ENCODE results near the gene PDE8B.

The PDE8B gene

DNA sequence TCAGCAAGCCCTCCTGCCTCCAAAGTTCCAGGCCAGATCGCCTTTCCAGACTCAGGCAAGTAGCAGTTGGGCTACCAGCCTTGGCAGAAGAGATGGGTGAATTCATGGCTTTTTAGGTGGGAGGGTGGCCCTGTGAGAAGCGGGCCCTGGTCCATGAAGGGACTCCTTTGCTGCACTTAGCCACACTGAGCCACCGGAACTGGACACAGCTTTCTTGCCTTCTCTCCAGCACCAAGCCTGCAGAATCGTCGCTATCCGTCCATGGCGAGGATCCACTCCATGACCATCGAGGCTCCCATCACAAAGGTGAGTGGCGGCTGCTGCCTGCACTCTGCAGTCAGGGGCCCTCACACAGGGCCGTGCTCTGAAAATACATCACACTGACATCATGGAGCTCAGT is 196.7 kb downstream of the PDE8B start:
- Mint-ChIP-seq H3K27ac (no peak overlapping the region), H3K9me3 (no peaks in the 10 kb centered on the region), H3K27me3 (peaks cover 16% of the 10 kb centered on the region), H3K4me3 (no peak overlapping the region), H3K4me1 (ENCODE audit: low read depth) (no peaks in the 10 kb centered on the region), H3K36me3 (ENCODE audit: low read depth) (no peaks in the 10 kb centered on the region)
- DNase-seq, result no peak

GRCh38 chr5:77409870-77410621 is 199.6 kb downstream of the PDE8B start:
- peaks cover 21% of the 10 kb centered on the region for H3K27me3 Mint-ChIP-seq
- H3K27ac Mint-ChIP-seq, result no peak overlapping the region
- no peaks in the 10 kb centered on the region for H3K36me3 Mint-ChIP-seq (ENCODE audit: low read depth)
- H3K9me3 Mint-ChIP-seq, result no peaks in the 10 kb centered on the region
- no peak for DNase-seq
- no peaks in the 10 kb centered on the region for H3K4me1 Mint-ChIP-seq (ENCODE audit: low read depth)
- H3K4me3 Mint-ChIP-seq, result no peak overlapping the region

DNA sequence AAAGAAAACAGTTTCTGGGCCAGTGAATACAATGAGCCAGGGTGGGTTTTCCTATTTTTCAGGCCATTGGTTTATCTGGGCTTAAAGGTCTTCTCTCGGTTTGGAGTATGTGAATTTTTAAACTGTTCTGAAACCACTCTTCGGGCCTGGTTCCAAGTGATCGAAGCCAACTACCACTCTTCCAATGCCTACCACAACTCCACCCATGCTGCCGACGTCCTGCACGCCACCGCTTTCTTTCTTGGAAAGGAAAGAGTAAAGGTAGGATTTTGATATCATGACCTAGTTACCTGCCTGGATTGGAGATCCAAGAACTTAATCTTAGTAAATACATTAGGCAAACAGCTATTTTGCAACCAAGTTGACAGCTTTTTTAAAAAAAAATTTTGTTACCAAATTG is 202.6 kb downstream of the PDE8B start:
- H3K27me3 Mint-ChIP-seq, result peaks cover 30% of the 10 kb centered on the region
- H3K9me3 Mint-ChIP-seq, result no peaks in the 10 kb centered on the region
- H3K27ac Mint-ChIP-seq, result no peak overlapping the region
- no peaks in the 10 kb centered on the region for H3K36me3 Mint-ChIP-seq (ENCODE audit: low read depth)
- H3K4me1 Mint-ChIP-seq (ENCODE audit: low read depth), result no peaks in the 10 kb centered on the region
- DNase-seq, result no peak
- H3K4me3 Mint-ChIP-seq, result no peak overlapping the region

DNA sequence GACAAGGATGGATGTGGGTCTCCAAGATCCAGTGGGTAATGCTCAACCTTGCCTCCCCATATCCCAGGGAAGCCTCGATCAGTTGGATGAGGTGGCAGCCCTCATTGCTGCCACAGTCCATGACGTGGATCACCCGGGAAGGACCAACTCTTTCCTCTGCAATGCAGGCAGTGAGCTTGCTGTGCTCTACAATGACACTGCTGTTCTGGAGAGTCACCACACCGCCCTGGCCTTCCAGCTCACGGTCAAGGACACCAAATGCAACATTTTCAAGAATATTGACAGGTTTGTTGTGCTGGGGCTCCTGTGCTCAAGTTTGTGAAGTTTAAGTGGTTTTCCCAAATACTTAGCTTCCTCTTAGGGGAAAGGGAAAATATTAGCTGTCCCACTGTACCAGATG is 207.7 kb downstream of the PDE8B start:
- H3K4me3 Mint-ChIP-seq, result no peak overlapping the region
- H3K9me3 Mint-ChIP-seq, result peaks cover 2% of the 10 kb centered on the region
- no peak overlapping the region for H3K27ac Mint-ChIP-seq
- peaks cover 33% of the 10 kb centered on the region for H3K27me3 Mint-ChIP-seq
- no peak for DNase-seq
- no peaks in the 10 kb centered on the region for H3K4me1 Mint-ChIP-seq (ENCODE audit: low read depth)
- no peaks in the 10 kb centered on the region for H3K36me3 Mint-ChIP-seq (ENCODE audit: low read depth)

GRCh38 chr5:77418601-77419581 is 208.4 kb downstream of the PDE8B start:
- Mint-ChIP-seq H3K36me3 (ENCODE audit: low read depth) (no peaks in the 10 kb centered on the region), H3K4me3 (no peak overlapping the region), H3K27ac (no peak overlapping the region), H3K9me3 (peaks cover 3% of the 10 kb centered on the region), H3K4me1 (ENCODE audit: low read depth) (no peaks in the 10 kb centered on the region), H3K27me3 (peaks cover 30% of the 10 kb centered on the region)
- no peak for DNase-seq

DNA sequence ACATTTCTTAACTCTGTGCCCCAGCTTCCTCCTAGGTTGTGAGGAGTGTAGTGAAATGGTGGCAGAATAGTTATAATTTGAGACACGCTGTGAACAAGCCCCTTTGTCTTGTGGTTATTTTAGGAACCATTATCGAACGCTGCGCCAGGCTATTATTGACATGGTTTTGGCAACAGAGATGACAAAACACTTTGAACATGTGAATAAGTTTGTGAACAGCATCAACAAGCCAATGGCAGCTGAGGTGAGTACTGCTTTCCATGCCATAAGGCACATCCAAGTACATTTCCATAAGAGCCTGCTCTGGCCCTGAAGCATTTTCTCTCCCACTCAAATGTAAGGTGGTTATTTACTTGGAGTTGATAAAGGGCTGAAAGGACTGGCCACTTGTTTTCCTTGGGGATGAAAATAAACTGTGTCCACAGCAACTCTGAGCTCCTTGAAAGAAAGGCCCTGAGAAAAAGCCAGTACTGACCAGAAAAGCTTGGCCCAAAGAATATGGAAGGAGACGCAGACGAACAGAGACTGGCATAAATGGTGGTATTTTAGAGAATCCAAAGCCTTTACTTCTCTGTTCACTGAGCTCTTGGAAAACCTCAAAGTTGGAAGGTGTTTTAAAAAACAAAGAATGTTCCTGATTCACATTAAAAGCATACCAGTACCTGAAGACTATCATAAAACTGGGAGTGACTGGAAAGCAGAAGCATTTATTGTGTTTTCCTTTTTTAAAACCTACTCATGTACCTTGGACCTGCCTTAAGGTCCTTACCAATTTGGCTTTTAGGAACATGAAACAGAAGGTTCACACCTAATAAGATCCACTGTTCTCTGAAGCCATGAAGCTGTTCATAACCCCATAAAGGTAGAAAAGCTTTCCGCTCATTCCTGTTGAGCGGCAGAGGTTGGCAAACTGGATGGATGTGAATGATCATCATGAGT is 209.4 kb downstream of the PDE8B start:
- H3K27ac Mint-ChIP-seq, result no peak overlapping the region
- DNase-seq, result no peak
- H3K36me3 Mint-ChIP-seq (ENCODE audit: low read depth), result peaks cover 5% of the 10 kb centered on the region
- peaks cover 28% of the 10 kb centered on the region for H3K27me3 Mint-ChIP-seq
- no peaks in the 10 kb centered on the region for H3K4me1 Mint-ChIP-seq (ENCODE audit: low read depth)
- H3K4me3 Mint-ChIP-seq, result no peak overlapping the region
- H3K9me3 Mint-ChIP-seq, result peaks cover 3% of the 10 kb centered on the region

GRCh38 chr5:77420940-77421339 is 210.5 kb downstream of the PDE8B start:
- Mint-ChIP-seq H3K36me3 (ENCODE audit: low read depth) (peaks cover 15% of the 10 kb centered on the region), H3K9me3 (peaks cover 3% of the 10 kb centered on the region), H3K4me1 (ENCODE audit: low read depth) (peaks cover 1% of the 10 kb centered on the region), H3K4me3 (no peak overlapping the region), H3K27ac (no peak overlapping the region), H3K27me3 (peaks cover 26% of the 10 kb centered on the region)
- no peak for DNase-seq

DNA sequence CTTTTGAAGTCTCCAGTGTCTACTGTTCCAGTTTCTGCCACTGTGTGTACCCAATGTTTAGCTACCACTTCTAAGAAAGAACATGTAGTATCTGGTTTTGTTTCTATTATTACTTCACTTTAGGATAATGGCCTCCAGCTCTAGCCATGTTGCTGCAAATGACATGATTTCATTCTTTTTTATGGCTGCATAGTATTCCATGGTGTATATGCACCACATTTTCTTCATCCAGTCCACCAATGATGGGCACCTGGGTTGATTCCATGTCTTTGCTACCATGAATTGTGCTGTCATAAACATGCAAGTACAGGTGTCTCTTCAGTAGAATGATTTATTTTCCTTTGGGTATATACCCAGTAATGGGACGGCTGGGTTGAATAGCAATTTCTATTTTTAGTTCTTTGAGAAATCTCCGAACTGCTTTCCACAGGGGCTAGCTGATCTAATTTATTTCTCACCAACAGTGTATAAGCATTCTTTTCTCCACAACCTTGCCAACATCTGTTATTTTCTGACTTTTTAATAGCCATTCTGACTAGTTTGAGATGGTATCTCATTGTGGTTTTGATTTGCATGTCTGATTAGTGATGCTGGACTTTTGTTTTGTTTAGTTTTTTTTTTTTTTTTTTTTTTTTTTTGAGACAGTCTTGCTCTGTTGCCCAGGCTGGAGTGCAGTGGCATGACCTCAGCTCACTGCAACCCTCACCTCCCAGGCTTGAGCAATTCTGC is 212.7 kb downstream of the PDE8B start:
- Mint-ChIP-seq H3K36me3 (ENCODE audit: low read depth) (peaks cover 23% of the 10 kb centered on the region), H3K4me1 (ENCODE audit: low read depth) (peaks cover 1% of the 10 kb centered on the region), H3K27ac (no peak overlapping the region), H3K4me3 (no peak overlapping the region), H3K9me3 (peaks cover 3% of the 10 kb centered on the region), H3K27me3 (peaks cover 11% of the 10 kb centered on the region)
- DNase-seq, result no peak

DNA sequence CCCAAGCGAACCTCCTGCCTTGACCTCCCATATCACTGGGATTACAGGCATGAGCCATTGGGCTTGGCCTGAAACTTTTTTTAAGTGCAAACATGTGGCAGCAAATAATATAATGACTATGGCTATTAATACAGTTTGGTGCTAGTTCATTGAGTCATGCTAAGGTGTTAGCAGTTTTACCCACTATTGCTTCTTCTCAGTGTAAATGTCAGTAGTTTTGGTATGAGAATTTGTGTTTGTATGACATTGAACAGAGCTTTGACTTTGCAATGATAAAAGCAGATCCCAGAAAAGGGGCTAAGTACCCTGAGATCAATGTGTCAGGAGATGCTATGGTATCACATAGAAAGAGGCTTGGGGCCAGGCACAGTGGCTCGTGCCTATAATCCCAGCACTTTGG is 214.4 kb downstream of the PDE8B start:
- peaks cover 1% of the 10 kb centered on the region for H3K4me1 Mint-ChIP-seq (ENCODE audit: low read depth)
- H3K9me3 Mint-ChIP-seq, result peaks cover 3% of the 10 kb centered on the region
- H3K4me3 Mint-ChIP-seq, result no peak overlapping the region
- DNase-seq, result no peak
- H3K27me3 Mint-ChIP-seq, result no peaks in the 10 kb centered on the region
- peaks cover 24% of the 10 kb centered on the region for H3K36me3 Mint-ChIP-seq (ENCODE audit: low read depth)
- H3K27ac Mint-ChIP-seq, result no peak overlapping the region

DNA sequence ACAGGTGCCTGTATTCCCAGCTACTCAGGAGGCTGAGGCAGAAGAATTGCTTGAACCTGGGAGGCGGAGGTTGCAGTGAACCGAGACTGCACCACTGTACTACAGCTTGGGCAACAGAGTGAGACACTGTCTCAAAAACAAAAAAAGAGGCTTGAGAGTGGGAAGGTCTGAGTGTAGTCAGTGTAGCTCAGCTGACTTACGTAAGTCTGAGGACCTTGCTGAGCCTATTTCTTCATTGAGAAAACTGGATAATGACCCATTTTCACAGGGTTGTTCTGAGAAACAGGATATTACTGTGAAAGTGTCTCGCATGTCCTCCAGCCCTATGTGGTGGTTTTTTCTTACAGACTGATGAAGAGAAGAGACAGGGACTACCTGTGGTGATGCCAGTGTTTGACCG is 214.9 kb downstream of the PDE8B start:
- Mint-ChIP-seq H3K4me3 (no peak overlapping the region), H3K27ac (no peak overlapping the region), H3K4me1 (ENCODE audit: low read depth) (peaks cover 1% of the 10 kb centered on the region), H3K9me3 (peaks cover 3% of the 10 kb centered on the region), H3K36me3 (ENCODE audit: low read depth) (peaks cover 24% of the 10 kb centered on the region), H3K27me3 (no peaks in the 10 kb centered on the region)
- DNase-seq, result no peak

DNA sequence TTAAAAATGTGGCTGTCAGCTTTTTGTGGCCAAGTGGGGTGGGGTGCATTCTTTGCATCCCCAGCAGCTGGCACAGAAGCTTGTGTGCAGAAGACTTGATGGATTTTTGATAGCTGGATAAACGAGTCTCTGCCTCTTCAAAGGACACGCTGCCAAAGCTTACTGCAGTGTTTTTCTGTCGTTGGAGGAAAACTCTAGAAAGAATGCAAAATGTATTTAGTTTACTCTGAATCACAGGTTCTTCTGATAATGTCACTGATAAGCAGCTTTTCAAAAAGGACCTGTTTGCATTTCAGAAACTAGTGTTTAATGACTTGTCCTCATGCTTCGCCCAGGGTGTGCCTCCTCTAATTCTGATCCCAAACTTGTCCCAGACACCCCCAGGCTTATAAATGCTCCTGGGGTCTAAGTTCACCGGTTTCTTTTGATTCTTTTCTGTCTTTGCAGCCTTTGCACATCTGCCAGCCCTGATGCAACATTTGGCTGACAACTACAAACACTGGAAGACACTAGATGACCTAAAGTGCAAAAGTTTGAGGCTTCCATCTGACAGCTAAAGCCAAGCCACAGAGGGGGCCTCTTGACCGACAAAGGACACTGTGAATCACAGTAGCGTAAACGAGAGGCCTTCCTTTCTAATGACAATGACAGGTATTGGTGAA is 215.6 kb downstream of the PDE8B start:
- H3K27ac Mint-ChIP-seq, result no peak overlapping the region
- H3K4me1 Mint-ChIP-seq (ENCODE audit: low read depth), result peaks cover 3% of the 10 kb centered on the region
- H3K9me3 Mint-ChIP-seq, result peaks cover 3% of the 10 kb centered on the region
- H3K27me3 Mint-ChIP-seq, result no peaks in the 10 kb centered on the region
- peaks cover 29% of the 10 kb centered on the region for H3K36me3 Mint-ChIP-seq (ENCODE audit: low read depth)
- H3K4me3 Mint-ChIP-seq, result no peak overlapping the region
- DNase-seq, result no peak

- Mint-ChIP-seq H3K4me3 (no peak overlapping the region), H3K4me1 (ENCODE audit: low read depth) (peaks cover 8% of the 10 kb centered on the region), H3K27me3 (no peaks in the 10 kb centered on the region), H3K27ac (no peak overlapping the region), H3K36me3 (ENCODE audit: low read depth) (peaks cover 34% of the 10 kb centered on the region), H3K9me3 (peaks cover 3% of the 10 kb centered on the region)
- DNase-seq, result no peak
Observed at GRCh38 chr5:77426670-77427069, 216.2 kb downstream of the PDE8B start.

GRCh38 chr5:77427998-77428397 is 217.5 kb downstream of the PDE8B start:
- no peak for DNase-seq
- Mint-ChIP-seq H3K36me3 (ENCODE audit: low read depth) (peaks cover 48% of the 10 kb centered on the region), H3K4me3 (no peak overlapping the region), H3K27ac (no peak overlapping the region), H3K9me3 (peaks cover 3% of the 10 kb centered on the region), H3K27me3 (no peaks in the 10 kb centered on the region), H3K4me1 (ENCODE audit: low read depth) (peaks cover 10% of the 10 kb centered on the region)

Data from activated T-cell treated with anti-CD3 and anti-CD28 coated beads, Interleukin-2, amount 50 U/mL, for 24 hours (primary cell).